Body of pancreas (tissue), 4 donors: ENCODE measurements around the gene DAB1.

Source experiments
- POLR2A ChIP-seq, 3 donors: fragments of 450-650 bp; IDR thresholded peaks; one replicate each; pipeline ENCODE4 v1.6.1; 2016; ENCODE audit warnings: antibody characterized with exemption in 3 of 3, mild to moderate bottlenecking in 2 of 3
- TF ChIP-seq, protein P1 (sequence below), 7 experiments: fragments of 450-650 bp in 4 of 7; fragments of 200-600 bp in 3 of 7; sonication (generic) in 3 of 7; IDR thresholded peaks; one replicate each; pipeline ENCODE4 v1.5.1; 2016 to 2019; ENCODE audit warnings: antibody characterized with exemption in 7 of 7

DNA sequence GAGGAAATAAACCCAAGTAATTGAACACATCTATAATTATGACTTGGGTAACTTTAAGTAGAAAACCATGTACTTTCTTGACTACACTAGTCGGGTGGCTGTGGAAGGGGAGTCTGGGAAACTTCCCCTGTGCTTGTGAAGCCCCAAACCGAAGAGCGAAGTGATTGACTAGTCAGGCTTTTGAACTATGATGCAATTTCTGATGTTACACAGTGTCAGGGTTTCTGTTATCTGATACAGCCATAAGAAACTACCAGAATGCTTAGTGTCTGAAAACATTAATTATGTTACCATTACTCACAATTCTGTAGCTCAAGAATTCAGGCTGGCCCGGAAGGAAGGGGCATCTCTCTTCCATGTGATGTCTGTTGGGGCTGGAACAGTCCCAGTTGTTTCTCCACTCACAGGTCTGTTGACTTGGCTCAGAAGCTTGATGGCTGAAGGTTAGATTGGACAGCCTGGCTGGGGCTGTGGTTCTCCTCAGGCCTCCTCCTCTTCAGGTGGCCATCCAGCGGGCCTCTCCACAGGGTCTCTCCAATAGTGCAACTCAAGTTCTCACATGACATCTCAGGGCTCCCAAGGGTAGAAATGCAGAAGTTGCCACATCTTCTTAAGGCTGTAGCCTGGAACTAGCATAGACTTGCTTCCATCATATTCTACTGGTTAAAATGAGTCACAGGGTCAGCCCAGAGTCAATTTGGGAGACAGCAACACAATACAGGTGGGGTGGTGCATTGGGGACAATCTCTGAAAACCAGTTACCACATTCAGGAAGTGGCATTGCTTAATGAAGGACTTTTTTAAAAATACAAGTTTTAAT is 449.7 kb downstream of the DAB1 start:
- TF ChIP-seq, protein P1, sequence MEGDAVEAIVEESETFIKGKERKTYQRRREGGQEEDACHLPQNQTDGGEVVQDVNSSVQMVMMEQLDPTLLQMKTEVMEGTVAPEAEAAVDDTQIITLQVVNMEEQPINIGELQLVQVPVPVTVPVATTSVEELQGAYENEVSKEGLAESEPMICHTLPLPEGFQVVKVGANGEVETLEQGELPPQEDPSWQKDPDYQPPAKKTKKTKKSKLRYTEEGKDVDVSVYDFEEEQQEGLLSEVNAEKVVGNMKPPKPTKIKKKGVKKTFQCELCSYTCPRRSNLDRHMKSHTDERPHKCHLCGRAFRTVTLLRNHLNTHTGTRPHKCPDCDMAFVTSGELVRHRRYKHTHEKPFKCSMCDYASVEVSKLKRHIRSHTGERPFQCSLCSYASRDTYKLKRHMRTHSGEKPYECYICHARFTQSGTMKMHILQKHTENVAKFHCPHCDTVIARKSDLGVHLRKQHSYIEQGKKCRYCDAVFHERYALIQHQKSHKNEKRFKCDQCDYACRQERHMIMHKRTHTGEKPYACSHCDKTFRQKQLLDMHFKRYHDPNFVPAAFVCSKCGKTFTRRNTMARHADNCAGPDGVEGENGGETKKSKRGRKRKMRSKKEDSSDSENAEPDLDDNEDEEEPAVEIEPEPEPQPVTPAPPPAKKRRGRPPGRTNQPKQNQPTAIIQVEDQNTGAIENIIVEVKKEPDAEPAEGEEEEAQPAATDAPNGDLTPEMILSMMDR (IDR thresholded peaks at IDR 0.05): no peak
- TF ChIP-seq POLR2A (IDR thresholded peaks at IDR 0.05): no peak
